Measurements from ENCODE around the gene CCL3. TPM values are rescaled to one million over a fixed set of nuclear protein-coding genes. Genes with fewer than 3 reads are reported as not detected.

CCL3 gene
- total and polyA plus RNA-seq, 7 experiments from 2014 or later, result 1.6 to 72.5 (median 44.0) TPM; not detected in 2

DNA sequence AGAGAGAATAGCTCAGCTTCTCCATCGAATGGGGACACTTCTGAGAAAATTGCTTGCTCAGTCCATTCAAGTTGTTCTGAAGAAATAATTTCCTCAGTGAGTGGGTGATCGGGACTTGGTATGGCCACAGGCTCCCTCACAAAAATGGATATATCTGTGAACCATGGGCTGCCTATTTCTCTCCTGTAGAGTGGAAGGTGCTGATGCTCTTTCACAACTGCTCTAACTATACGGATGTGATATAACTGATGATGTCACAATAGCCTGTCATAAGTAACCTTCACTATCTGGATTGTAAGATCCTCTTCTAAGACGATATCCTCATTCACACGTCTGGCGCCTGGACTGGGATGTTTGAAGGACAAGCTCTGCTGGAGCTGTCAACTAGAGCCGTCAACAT is 30.5 kb downstream of the CCL3 start:
- DNase-seq, result no peak
- Mint-ChIP-seq H3K36me3 (no peaks in the 10 kb centered on the region), H3K4me3 (no peak overlapping the region), H3K9me3 (no peaks in the 10 kb centered on the region), H3K27me3 (peaks cover 5 to 33% (median 11%) of the 10 kb centered on the region in 5 donors), H3K27ac (no peak overlapping the region), H3K4me1 (peaks cover 0 to 5% (median 0%) of the 10 kb centered on the region in 7 donors)
- intact Hi-C loops (cut with micrococcal nuclease), result no loop called here
- Histone ChIP-seq H3K27me3 (ENCODE audit: control insufficient read depth in 2 of 2, insufficient read depth in 2 of 2, low read length in 2 of 2) (no peaks in the 10 kb centered on the region), H3K9me3 (ENCODE audit: control insufficient read depth in 2 of 3, low read length in 3 of 3) (no peaks in the 10 kb centered on the region), H3K27ac (ENCODE audit: low read depth, low read length) (no peak overlapping the region), H3K4me3 (ENCODE audit: low read length) (no peak overlapping the region), H3K36me3 (ENCODE audit: control insufficient read depth in 2 of 3, insufficient read depth in 3 of 3, low read length in 3 of 3) (no peaks in the 10 kb centered on the region), H3K4me1 (ENCODE audit: control insufficient read depth in 2 of 2, insufficient read depth in 2 of 2, low read length in 2 of 2) (no peaks in the 10 kb centered on the region)
- ChIA-PET CTCF (no interaction called here), POLR2A (no interaction called here)
- ATAC-seq, result no peak

DNA sequence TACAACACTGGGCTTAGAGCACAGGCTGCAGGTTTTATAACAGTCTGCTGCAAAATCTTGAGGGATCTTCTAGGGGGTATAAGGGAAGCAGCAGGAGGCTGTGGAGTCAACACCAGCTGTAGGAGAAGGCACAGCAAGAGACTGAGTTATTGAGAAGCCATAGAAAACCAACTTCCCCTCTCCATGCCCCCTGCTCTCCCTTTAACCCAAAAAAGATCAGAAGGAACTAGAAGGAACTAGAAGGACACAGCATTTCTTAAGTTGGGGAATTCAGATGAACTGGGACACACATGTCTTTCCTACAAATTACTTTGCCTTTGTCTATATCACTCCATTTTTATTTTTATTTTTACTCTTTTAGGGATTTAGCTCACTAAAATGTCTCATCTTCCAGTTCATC is 32.0 kb downstream of the CCL3 start:
- H3K27ac Mint-ChIP-seq, result no peak overlapping the region
- intact Hi-C loops (cut with micrococcal nuclease), result no loop called here

GRCh38 chr17:36055921-36056520 is 33.9 kb downstream of the CCL3 start:
- peaks cover 0 to 5% (median 0%) of the 10 kb centered on the region in 7 donors for H3K4me1 Mint-ChIP-seq
- peaks cover 5 to 26% (median 20%) of the 10 kb centered on the region in 5 donors for H3K27me3 Mint-ChIP-seq
- peaks cover 0 to 14% (median 10%) of the 10 kb centered on the region in 11 donors for H3K9me3 Mint-ChIP-seq
- ChIA-PET CTCF (interaction anchor here (1.3 kb wide), 1 partner anchor 17 kb away, joined by 3 read pairs; no protein-coding TSS in a partner anchor), POLR2A (no interaction called here)
- Histone ChIP-seq H3K36me3 (ENCODE audit: control insufficient read depth in 2 of 3, insufficient read depth in 3 of 3, low read length in 3 of 3) (no peaks in the 10 kb centered on the region), H3K27me3 (ENCODE audit: control insufficient read depth in 2 of 2, insufficient read depth in 2 of 2, low read length in 2 of 2) (no peaks in the 10 kb centered on the region), H3K27ac (ENCODE audit: low read depth, low read length) (no peak overlapping the region), H3K9me3 (ENCODE audit: control insufficient read depth in 2 of 3, low read length in 3 of 3) (no peaks in the 10 kb centered on the region), H3K4me1 (ENCODE audit: control insufficient read depth in 2 of 2, insufficient read depth in 2 of 2, low read length in 2 of 2) (no peaks in the 10 kb centered on the region), H3K4me3 (ENCODE audit: low read length) (no peak overlapping the region)
- H3K36me3 Mint-ChIP-seq, result no peaks in the 10 kb centered on the region
- no peak overlapping the region for H3K4me3 Mint-ChIP-seq
- no peak for ATAC-seq
- DNase-seq, result no peak
- no peak overlapping the region for H3K27ac Mint-ChIP-seq
- intact Hi-C loops (cut with micrococcal nuclease), result no loop called here

More for the DNA sequence above, 32.0 kb downstream of the CCL3 start:
- Histone ChIP-seq H3K9me3 (ENCODE audit: control insufficient read depth in 2 of 3, low read length in 3 of 3) (no peaks in the 10 kb centered on the region), H3K4me3 (ENCODE audit: low read length) (no peak overlapping the region), H3K4me1 (ENCODE audit: control insufficient read depth in 2 of 2, insufficient read depth in 2 of 2, low read length in 2 of 2) (no peaks in the 10 kb centered on the region), H3K36me3 (ENCODE audit: control insufficient read depth in 2 of 3, insufficient read depth in 3 of 3, low read length in 3 of 3) (no peaks in the 10 kb centered on the region), H3K27me3 (ENCODE audit: control insufficient read depth in 2 of 2, insufficient read depth in 2 of 2, low read length in 2 of 2) (no peaks in the 10 kb centered on the region), H3K27ac (ENCODE audit: low read depth, low read length) (no peak overlapping the region)
- Mint-ChIP-seq H3K4me1 (peaks cover 0 to 5% (median 0%) of the 10 kb centered on the region in 7 donors), H3K27me3 (peaks cover 5 to 33% (median 11%) of the 10 kb centered on the region in 5 donors), H3K4me3 (no peak overlapping the region), H3K36me3 (no peaks in the 10 kb centered on the region), H3K9me3 (no peaks in the 10 kb centered on the region)
- ATAC-seq, result no peak
- no peak for DNase-seq
- POLR2A ChIA-PET, result no interaction called here
- CTCF ChIA-PET, result interaction anchor here (0.6 kb wide), 1 partner anchor 232 kb away, joined by 5 read pairs; no protein-coding TSS in a partner anchor

GRCh38 chr17:36055171-36055570 is 34.8 kb downstream of the CCL3 start:
- H3K9me3 Mint-ChIP-seq, result peaks cover 0 to 20% (median 11%) of the 10 kb centered on the region in 11 donors
- CTCF ChIA-PET, result interaction anchor here (1.3 kb wide), 1 partner anchor 18 kb away, joined by 3 read pairs; no protein-coding TSS in a partner anchor
- H3K36me3 ChIP-seq (ENCODE audit: control insufficient read depth in 2 of 3, insufficient read depth in 3 of 3, low read length in 3 of 3), result no peaks in the 10 kb centered on the region

DNA sequence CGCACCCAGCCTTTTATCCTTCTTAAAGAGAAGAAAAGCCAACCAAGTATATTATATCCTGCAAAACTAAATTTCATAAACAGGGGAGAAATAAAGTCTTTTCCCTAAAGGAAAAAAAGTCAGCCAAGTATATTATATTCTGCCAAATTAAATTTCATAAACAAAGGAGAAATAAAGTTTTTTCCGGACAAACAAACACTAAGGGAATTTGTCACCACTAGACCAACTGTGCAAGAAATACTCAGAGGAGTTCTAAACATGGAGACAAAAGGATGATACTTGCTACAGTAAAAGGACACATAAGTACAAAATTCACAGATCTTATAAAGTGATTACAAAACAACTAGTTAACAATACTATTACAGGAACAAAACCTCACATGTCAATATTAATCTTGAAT is 40.3 kb downstream of the CCL3 start:
- DNase-seq (no peak), ATAC-seq (no peak)
- no peaks in the 10 kb centered on the region for H3K36me3 ChIP-seq (ENCODE audit: control insufficient read depth in 2 of 3, insufficient read depth in 3 of 3, low read length in 3 of 3)
- H3K27me3 ChIP-seq (ENCODE audit: control insufficient read depth in 2 of 2, insufficient read depth in 2 of 2, low read length in 2 of 2), result no peaks in the 10 kb centered on the region
- Mint-ChIP-seq H3K4me1 (peaks cover 0 to 2% (median 0%) of the 10 kb centered on the region in 7 donors), H3K9me3 (peaks cover 9 to 63% (median 27%) of the 10 kb centered on the region in 11 donors), H3K4me3 (no peak overlapping the region), H3K27ac (no peak overlapping the region), H3K27me3 (peaks cover 12 to 31% (median 17%) of the 10 kb centered on the region in 5 donors), H3K36me3 (peaks cover 0 to 10% (median 5%) of the 10 kb centered on the region in 5 donors)
- CTCF ChIA-PET, result no interaction called here
- no peak overlapping the region for H3K27ac ChIP-seq (ENCODE audit: low read depth, low read length)
- intact Hi-C loops (cut with micrococcal nuclease), result no loop called here
- no peaks in the 10 kb centered on the region for H3K4me1 ChIP-seq (ENCODE audit: control insufficient read depth in 2 of 2, insufficient read depth in 2 of 2, low read length in 2 of 2)
- POLR2A ChIA-PET, result no interaction called here
- peaks cover 0 to 14% (median 0%) of the 10 kb centered on the region in 3 experiments for H3K9me3 ChIP-seq (ENCODE audit: control insufficient read depth in 2 of 3, low read length in 3 of 3)
- H3K4me3 ChIP-seq (ENCODE audit: low read length), result no peak overlapping the region

More at GRCh38 chr17:36055171-36055570, 34.8 kb downstream of the CCL3 start:
- no peak for DNase-seq
- intact Hi-C loops (cut with micrococcal nuclease), result no loop called here
- Mint-ChIP-seq H3K4me3 (no peak overlapping the region), H3K27ac (no peak overlapping the region), H3K4me1 (peaks cover 0 to 5% (median 0%) of the 10 kb centered on the region in 7 donors), H3K27me3 (peaks cover 5 to 26% (median 19%) of the 10 kb centered on the region in 5 donors), H3K36me3 (peaks cover 0 to 2% (median 0%) of the 10 kb centered on the region in 5 donors)
- POLR2A ChIA-PET, result no interaction called here
- ATAC-seq, result no peak
- H3K27me3 ChIP-seq (ENCODE audit: control insufficient read depth in 2 of 2, insufficient read depth in 2 of 2, low read length in 2 of 2), result no peaks in the 10 kb centered on the region
- H3K27ac ChIP-seq (ENCODE audit: low read depth, low read length), result no peak overlapping the region
- no peak overlapping the region for H3K4me3 ChIP-seq (ENCODE audit: low read length)
- no peaks in the 10 kb centered on the region for H3K4me1 ChIP-seq (ENCODE audit: control insufficient read depth in 2 of 2, insufficient read depth in 2 of 2, low read length in 2 of 2)
- H3K9me3 ChIP-seq (ENCODE audit: control insufficient read depth in 2 of 3, low read length in 3 of 3), result no peaks in the 10 kb centered on the region

DNA sequence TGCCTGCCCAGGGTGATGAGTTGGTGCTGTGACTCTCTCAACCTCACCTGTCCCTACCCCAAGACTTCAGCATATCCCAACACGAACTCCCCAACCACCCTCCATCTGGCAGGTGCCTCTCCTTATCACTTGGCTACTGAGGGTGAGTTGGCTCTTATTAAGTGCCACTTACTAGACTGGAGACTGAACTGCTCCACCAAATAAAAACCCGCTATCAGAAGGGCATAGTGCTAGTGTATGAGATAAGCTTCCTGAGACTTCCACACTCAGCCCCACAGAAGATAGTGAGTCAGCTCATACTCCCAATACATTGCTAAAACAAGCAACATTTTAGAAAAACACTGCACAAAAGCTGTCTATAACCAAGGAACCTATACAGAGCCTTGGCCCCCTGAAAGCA is 41.9 kb downstream of the CCL3 start:
- no peak overlapping the region for H3K4me3 ChIP-seq (ENCODE audit: low read length)
- no peaks in the 10 kb centered on the region for H3K4me1 ChIP-seq (ENCODE audit: control insufficient read depth in 2 of 2, insufficient read depth in 2 of 2, low read length in 2 of 2)
- no peaks in the 10 kb centered on the region for H3K36me3 ChIP-seq (ENCODE audit: control insufficient read depth in 2 of 3, insufficient read depth in 3 of 3, low read length in 3 of 3)
- ATAC-seq, result no peak
- H3K4me1 Mint-ChIP-seq, result peaks cover 0 to 2% (median 0%) of the 10 kb centered on the region in 7 donors
- ChIA-PET CTCF (no interaction called here), POLR2A (no interaction called here)
- peaks cover 9 to 63% (median 30%) of the 10 kb centered on the region in 11 donors for H3K9me3 Mint-ChIP-seq
- peaks cover 0 to 14% (median 0%) of the 10 kb centered on the region in 3 experiments for H3K9me3 ChIP-seq (ENCODE audit: control insufficient read depth in 2 of 3, low read length in 3 of 3)
- no peak for DNase-seq
- H3K36me3 Mint-ChIP-seq, result peaks cover 0 to 10% (median 5%) of the 10 kb centered on the region in 5 donors
- H3K27me3 Mint-ChIP-seq, result peaks cover 12 to 40% (median 20%) of the 10 kb centered on the region in 5 donors
- intact Hi-C loops (cut with micrococcal nuclease), result no loop called here
- H3K4me3 Mint-ChIP-seq, result no peak overlapping the region
- no peaks in the 10 kb centered on the region for H3K27me3 ChIP-seq (ENCODE audit: control insufficient read depth in 2 of 2, insufficient read depth in 2 of 2, low read length in 2 of 2)
- no peak overlapping the region for H3K27ac Mint-ChIP-seq
- H3K27ac ChIP-seq (ENCODE audit: low read depth, low read length), result no peak overlapping the region

All from naive thymus-derived CD4-positive, alpha-beta T cell (primary cell).